ENCODE data around the gene ALDH1L1. TPM values are rescaled to one million over a fixed set of nuclear protein-coding genes. Genes with fewer than 3 reads are reported as not detected.

The ALDH1L1 gene
- total and polyA plus RNA-seq, 2 donors (not counting 1 experiment from before 2014, with no cell fraction given), result not detected

DNA sequence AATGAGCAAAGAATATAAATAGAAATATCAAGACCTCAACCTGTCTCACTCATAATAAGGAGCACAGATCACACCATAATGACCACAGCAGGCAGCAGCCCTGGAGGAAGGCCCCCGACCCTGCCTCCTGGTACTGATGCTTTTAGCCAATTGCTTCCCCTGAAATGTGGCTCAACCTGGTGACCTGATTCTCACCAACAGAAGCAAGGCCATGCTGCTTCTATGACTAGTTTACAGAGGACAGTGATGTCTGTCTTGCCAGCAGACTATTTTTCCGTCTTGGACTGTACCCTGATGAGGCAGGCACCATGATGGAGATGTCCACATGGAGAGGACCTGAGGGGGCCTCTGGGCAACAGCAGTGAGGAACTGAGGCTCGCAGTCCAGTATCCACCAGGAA, 114.5 kb downstream of the ALDH1L1 start:
- no peaks in the 10 kb centered on the region for H3K27me3 Mint-ChIP-seq
- no peak for ATAC-seq (ENCODE audit: low read depth)

DNA sequence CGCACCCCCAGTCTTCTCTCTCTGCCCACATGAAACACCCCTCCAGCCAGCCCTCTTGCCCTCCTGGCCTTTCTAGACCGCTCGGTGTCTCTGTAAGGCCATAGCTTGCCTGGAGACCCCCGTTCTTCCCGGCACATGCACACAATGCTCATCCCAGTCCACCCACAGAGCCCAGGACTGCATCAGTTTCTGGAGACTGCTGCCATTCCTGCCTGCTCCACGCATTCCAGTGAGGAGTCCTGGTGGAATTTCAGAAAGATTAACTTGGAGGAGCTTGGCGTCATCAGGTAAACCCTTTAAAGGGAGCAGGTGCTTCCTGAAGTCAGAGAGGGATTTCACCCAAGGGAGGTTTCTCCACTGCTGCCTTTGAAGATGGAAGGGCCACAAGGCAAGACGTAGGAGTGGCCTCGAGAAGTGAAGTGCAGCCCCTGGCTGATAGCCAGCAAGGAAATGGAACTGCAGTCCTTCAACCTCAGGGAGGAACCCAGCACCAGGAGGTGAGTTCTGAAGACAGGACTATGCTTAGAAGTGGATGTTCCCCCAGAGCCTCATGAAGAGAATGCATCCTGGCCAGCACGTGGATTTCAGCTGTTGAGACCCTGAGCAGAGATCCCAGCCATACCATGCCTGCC, 115.6 kb downstream of the ALDH1L1 start:
- H3K4me3 ChIP-seq (ENCODE audit: control extremely low read depth in 1 of 5, extremely low read depth in 1 of 5, insufficient read depth in 1 of 5, low read depth in 2 of 5, low read length in 4 of 5), result no peak overlapping the region
- H3K79me2 ChIP-seq (ENCODE audit: control insufficient read depth, insufficient read depth, low read length), result no peaks in the 10 kb centered on the region
- ATAC-seq (ENCODE audit: low read depth), result no peak
- ChIA-PET CTCF (interaction anchor here (1.4 kb wide), 1 partner anchor 15 kb away, joined by 3 read pairs; no protein-coding TSS in a partner anchor), POLR2A (no interaction called here)
- H3K9ac ChIP-seq (ENCODE audit: low read length), result no peak overlapping the region
- H2AFZ ChIP-seq (ENCODE audit: insufficient read depth, low read depth, low read length, poor library complexity, severe bottlenecking), result no peak overlapping the region
- 55% methylated on average over 7 of the region's 10 CpGs for WGBS (ENCODE audit: insufficient coverage)
- no peak overlapping the region for H3K27ac ChIP-seq (ENCODE audit: low read length in 2 of 2)
- no peak for DNase-seq
- Mint-ChIP-seq H3K27me3 (no peaks in the 10 kb centered on the region), H3K4me3 (no peak overlapping the region), H3K4me1 (peaks cover 8% of the 10 kb centered on the region), H3K27ac (no peak overlapping the region), H3K9me3 (ENCODE audit: insufficient read depth) (no peaks in the 10 kb centered on the region)
- no peak overlapping the region for H3K4me2 ChIP-seq (replicated peaks; ENCODE audit: low read depth, low read length, poor library complexity, severe bottlenecking)
- TF ChIP-seq, protein P1, sequence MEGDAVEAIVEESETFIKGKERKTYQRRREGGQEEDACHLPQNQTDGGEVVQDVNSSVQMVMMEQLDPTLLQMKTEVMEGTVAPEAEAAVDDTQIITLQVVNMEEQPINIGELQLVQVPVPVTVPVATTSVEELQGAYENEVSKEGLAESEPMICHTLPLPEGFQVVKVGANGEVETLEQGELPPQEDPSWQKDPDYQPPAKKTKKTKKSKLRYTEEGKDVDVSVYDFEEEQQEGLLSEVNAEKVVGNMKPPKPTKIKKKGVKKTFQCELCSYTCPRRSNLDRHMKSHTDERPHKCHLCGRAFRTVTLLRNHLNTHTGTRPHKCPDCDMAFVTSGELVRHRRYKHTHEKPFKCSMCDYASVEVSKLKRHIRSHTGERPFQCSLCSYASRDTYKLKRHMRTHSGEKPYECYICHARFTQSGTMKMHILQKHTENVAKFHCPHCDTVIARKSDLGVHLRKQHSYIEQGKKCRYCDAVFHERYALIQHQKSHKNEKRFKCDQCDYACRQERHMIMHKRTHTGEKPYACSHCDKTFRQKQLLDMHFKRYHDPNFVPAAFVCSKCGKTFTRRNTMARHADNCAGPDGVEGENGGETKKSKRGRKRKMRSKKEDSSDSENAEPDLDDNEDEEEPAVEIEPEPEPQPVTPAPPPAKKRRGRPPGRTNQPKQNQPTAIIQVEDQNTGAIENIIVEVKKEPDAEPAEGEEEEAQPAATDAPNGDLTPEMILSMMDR (IDR thresholded peaks at IDR 0.05), result no peak
- TF ChIP-seq EZH2 (IDR thresholded peaks at IDR 0.05; ENCODE audit: borderline replicate concordance, insufficient read depth, low read depth, low read length, poor library complexity, severe bottlenecking), result no peak
- peaks cover 0 to 4% of the 10 kb centered on the region in 2 donors for H3K4me1 ChIP-seq (ENCODE audit: control insufficient read depth in 2 of 2, insufficient read depth in 2 of 2, low read length in 2 of 2)
- H3K36me3 ChIP-seq (replicated peaks in 1 of 2; ENCODE audit: control extremely low read depth in 1 of 2, control insufficient read depth in 1 of 2, extremely low read depth in 1 of 2, insufficient read depth in 2 of 2, low read length in 1 of 2), result peaks cover 0 to 9% of the 10 kb centered on the region in 2 experiments
- no peaks in the 10 kb centered on the region for H4K20me1 ChIP-seq (ENCODE audit: control insufficient read depth, insufficient read depth, low read length, poor library complexity, severe bottlenecking)
- no peaks in the 10 kb centered on the region for H3K27me3 ChIP-seq (replicated peaks in 1 of 4; ENCODE audit: control extremely low read depth in 1 of 4, control insufficient read depth in 3 of 4, insufficient read depth in 4 of 4, low read length in 3 of 4)
- intact Hi-C loops (cut with micrococcal nuclease), result no loop called here
- H3K9me3 ChIP-seq (ENCODE audit: control extremely low read depth in 1 of 3, control insufficient read depth in 2 of 3, insufficient read depth in 1 of 3, low read length in 2 of 3), result no peaks in the 10 kb centered on the region

More for the DNA sequence above, 114.5 kb downstream of the ALDH1L1 start:
- ChIA-PET POLR2A (no interaction called here), CTCF (interaction anchor here (1.4 kb wide), 1 partner anchor 14 kb away, joined by 3 read pairs; no protein-coding TSS in a partner anchor)
- no peak overlapping the region for H3K4me2 ChIP-seq (replicated peaks; ENCODE audit: low read depth, low read length, poor library complexity, severe bottlenecking)
- Mint-ChIP-seq H3K27ac (no peak overlapping the region), H3K4me3 (no peak overlapping the region), H3K9me3 (ENCODE audit: insufficient read depth) (no peaks in the 10 kb centered on the region), H3K4me1 (peaks cover 8% of the 10 kb centered on the region)
- intact Hi-C loops (cut with micrococcal nuclease), result no loop called here
- H3K36me3 ChIP-seq (replicated peaks in 1 of 2; ENCODE audit: control extremely low read depth in 1 of 2, control insufficient read depth in 1 of 2, extremely low read depth in 1 of 2, insufficient read depth in 2 of 2, low read length in 1 of 2), result peaks cover 0 to 8% of the 10 kb centered on the region in 2 experiments
- H3K9ac ChIP-seq (ENCODE audit: low read length), result no peak overlapping the region
- TF ChIP-seq EZH2 (IDR thresholded peaks at IDR 0.05; ENCODE audit: borderline replicate concordance, insufficient read depth, low read depth, low read length, poor library complexity, severe bottlenecking), result no peak
- TF ChIP-seq, protein P1 (IDR thresholded peaks at IDR 0.05), result no peak
- H4K20me1 ChIP-seq (ENCODE audit: control insufficient read depth, insufficient read depth, low read length, poor library complexity, severe bottlenecking), result no peaks in the 10 kb centered on the region
- no peaks in the 10 kb centered on the region for H3K27me3 ChIP-seq (replicated peaks in 1 of 4; ENCODE audit: control extremely low read depth in 1 of 4, control insufficient read depth in 3 of 4, insufficient read depth in 4 of 4, low read length in 3 of 4)
- no peak overlapping the region for H3K27ac ChIP-seq (ENCODE audit: low read length in 2 of 2)
- H3K4me1 ChIP-seq (ENCODE audit: control insufficient read depth in 2 of 2, insufficient read depth in 2 of 2, low read length in 2 of 2), result peaks cover 0 to 4% of the 10 kb centered on the region in 2 donors
- H3K79me2 ChIP-seq (ENCODE audit: control insufficient read depth, insufficient read depth, low read length), result no peaks in the 10 kb centered on the region
- WGBS (ENCODE audit: insufficient coverage), result 100% methylated on average over 3 of the region's 3 CpGs
- H2AFZ ChIP-seq (ENCODE audit: insufficient read depth, low read depth, low read length, poor library complexity, severe bottlenecking), result no peak overlapping the region
- H3K9me3 ChIP-seq (ENCODE audit: control extremely low read depth in 1 of 3, control insufficient read depth in 2 of 3, insufficient read depth in 1 of 3, low read length in 2 of 3), result no peaks in the 10 kb centered on the region
- H3K4me3 ChIP-seq (ENCODE audit: control extremely low read depth in 1 of 5, extremely low read depth in 1 of 5, insufficient read depth in 1 of 5, low read depth in 2 of 5, low read length in 4 of 5), result no peak overlapping the region
- DNase-seq, result no peak
